Keratinocyte (primary cell): ENCODE results near the gene FOXD2. TPM values are rescaled to one million over a fixed set of nuclear protein-coding genes. Genes with fewer than 3 reads are reported as not detected.

Experiments used
- DNase-seq: peaks from one replicate; pipeline ENCODE4 v3.0.0-alpha.2; 2011; ENCODE audit warnings: low read depth, missing footprints, low spot score
- FAIRE-seq: peaks from 2 replicates; lab custom pipeline; 2011; peaks lifted over from hg19 to GRCh38; lab: Jason Lieb, UNC
- H2AFZ ChIP-seq: 2 replicates; pipeline ENCODE4 v1.6.0; 2012; ENCODE audit warnings: low read length, control low read depth, inconsistent platforms; ENCODE audit not compliant: control insufficient read depth
- H3K27ac ChIP-seq: 2 replicates; pipeline ENCODE4 v1.5.1; 2011; ENCODE audit warnings: low read length; ENCODE audit not compliant: control insufficient read depth, insufficient read depth
- H3K27me3 ChIP-seq: 3 replicates; pipeline ENCODE4 v1.6.0; 2011; ENCODE audit warnings: low read length; ENCODE audit not compliant: control insufficient read depth, insufficient read depth; ENCODE audit errors: extremely low read depth
- H3K36me3 ChIP-seq, 2 experiments: 2 replicates in 1 of 2; 3 replicates in 1 of 2; pipeline ENCODE4 v1.5.1; 2011; ENCODE audit warnings: low read length in 2 of 2, mild to moderate bottlenecking in 1 of 2; ENCODE audit not compliant: control insufficient read depth in 2 of 2, insufficient read depth in 2 of 2; ENCODE audit errors: extremely low read depth in 1 of 2
- H3K4me1 ChIP-seq: 3 replicates; pipeline ENCODE4 v1.5.1; 2011; ENCODE audit warnings: low read length; ENCODE audit not compliant: control insufficient read depth, insufficient read depth; ENCODE audit errors: extremely low read depth
- H3K4me2 ChIP-seq: 3 replicates; pipeline ENCODE4 v1.6.0; 2011; ENCODE audit warnings: low read depth, low read length; ENCODE audit not compliant: control insufficient read depth, insufficient read depth; ENCODE audit errors: extremely low read depth
- H3K4me3 ChIP-seq, 3 experiments: fragments of 200-600 bp in 1 of 3; sonication (generic) in 1 of 3; 2 replicates in 2 of 3; 3 replicates in 1 of 3; pipeline ENCODE4 v1.5.1; 2011 to 2016; ENCODE audit warnings: low read length in 3 of 3, mild to moderate bottlenecking in 3 of 3, control low read depth in 2 of 3, inconsistent platforms in 1 of 3, low read depth in 1 of 3, mixed read lengths in 1 of 3, mixed run types in 1 of 3, moderate library complexity in 1 of 3; ENCODE audit not compliant: control insufficient read depth in 2 of 3, insufficient read depth in 2 of 3; ENCODE audit errors: extremely low read depth in 1 of 3
- H3K79me2 ChIP-seq: 2 replicates; pipeline ENCODE4 v1.6.0; 2012; ENCODE audit warnings: low read length; ENCODE audit not compliant: control insufficient read depth, insufficient read depth
- H3K9ac ChIP-seq: 3 replicates; pipeline ENCODE4 v1.6.0; 2011; ENCODE audit warnings: low read length; ENCODE audit not compliant: control insufficient read depth, insufficient read depth; ENCODE audit errors: extremely low read depth
- H3K9me1 ChIP-seq: 3 replicates; pipeline ENCODE4 v1.6.0; 2011; ENCODE audit warnings: low read length; ENCODE audit not compliant: control insufficient read depth, insufficient read depth; ENCODE audit errors: extremely low read depth
- H3K9me3 ChIP-seq: 2 replicates; pipeline ENCODE4 v1.5.1; 2012; ENCODE audit warnings: low read depth, low read length; ENCODE audit not compliant: control insufficient read depth
- H4K20me1 ChIP-seq: 3 replicates; pipeline ENCODE4 v1.6.0; 2011; ENCODE audit warnings: low read length; ENCODE audit not compliant: control insufficient read depth, insufficient read depth; ENCODE audit errors: extremely low read depth
- CTCF ChIP-seq, 3 experiments: IDR thresholded peaks in 1 of 3; conservative IDR thresholded peaks in 1 of 3; optimal IDR thresholded peaks in 1 of 3; 2 replicates in 2 of 3; 3 replicates in 1 of 3; pipeline versions ENCODE3 to v1.5.1; 2011; ENCODE audit warnings: low read length in 3 of 3, mild to moderate bottlenecking in 3 of 3, moderate library complexity in 2 of 3, control low read depth in 1 of 3, inconsistent platforms in 1 of 3; ENCODE audit not compliant: insufficient read depth in 2 of 3; ENCODE audit errors: extremely low read depth in 1 of 3
- EZH2 ChIP-seq: IDR thresholded peaks from one replicate; pipeline ENCODE4 v1.6.1; 2012; ENCODE audit warnings: inconsistent platforms, mild to moderate bottlenecking, low read length, moderate library complexity
- dilution Hi-C: fragments of 300-500 bp; cut with MboI; formaldehyde crosslinking; loops from one replicate; pipeline ENCODE4 v1.7.0; 2020; ENCODE audit warnings: low sequenced_read_pairs; ENCODE audit not compliant: extremely low pct_ligation_motif_present
- polyA plus RNA-seq, 5 experiments: library from polyadenylated mRNA; depleted of rRNA in 3 of 5; stranded (reverse) in 3 of 5; stranded (forward) in 1 of 5; unstranded in 1 of 5; fragments of >200 nt; gene quantifications; 1 replicate in 1 of 5; 2 replicates in 3 of 5; 3 replicates in 1 of 5; pipeline versions ENCODE4 v1.2.1 to v1.2.3, GENCODE V29; 2011 to 2012; ENCODE audit warnings: missing spikeins in 2 of 5, low read depth in 1 of 5, low replicate concordance in 1 of 5

The FOXD2 gene
- polyA plus RNA-seq, 1 donor (not counting 4 experiments of a cell fraction or from before 2014, with no cell fraction given), result 0.04 TPM

- peak; percentile 97 to 100 (median 98) for TF ChIP-seq CTCF (optimal IDR thresholded peaks at IDR 0.05 in 1 of 3, IDR thresholded peaks at IDR 0.05 in 1 of 3, conservative IDR thresholded peaks at IDR 0.05 in 1 of 3; ENCODE audit: extremely low read depth in 1 of 3, insufficient read depth in 2 of 3, low read length in 3 of 3)
- TF ChIP-seq EZH2, result no peak
- Histone ChIP-seq H3K9ac (peak overlapping the region; percentile 66), H3K4me1 (peaks cover 46% of the 10 kb centered on the region), H3K4me2 (peak overlapping the region; percentile 90), H3K4me3 (peak overlapping the region; percentile 64 to 87 (median 71)), H4K20me1 (peaks cover 6% of the 10 kb centered on the region), H3K36me3 (no peaks in the 10 kb centered on the region), H3K79me2 (peaks cover 4% of the 10 kb centered on the region), H3K27me3 (peaks cover 50% of the 10 kb centered on the region), H2AFZ (peak overlapping the region; percentile 87), H3K27ac (peak overlapping the region; percentile 20), H3K9me3 (no peaks in the 10 kb centered on the region), H3K9me1 (no peaks in the 10 kb centered on the region)
- FAIRE-seq (peak; percentile 36), DNase-seq (no peak)
- dilution Hi-C loops, result no loop called here
Observed at GRCh38 chr1:47436304-47436978, 1.4 kb upstream of the FOXD2 start.

GRCh38 chr1:47436979-47437446 is 831 bp upstream of the FOXD2 start:
- H3K27ac ChIP-seq, result peak overlapping the region; percentile 20
- peak overlapping the region; percentile 66 for H3K9ac ChIP-seq

More at GRCh38 chr1:47436979-47437446, 831 bp upstream of the FOXD2 start:
- peaks cover 6% of the 10 kb centered on the region for H4K20me1 ChIP-seq
- peaks cover 40% of the 10 kb centered on the region for H3K4me1 ChIP-seq
- peak overlapping the region; percentile 64 to 87 (median 71) for H3K4me3 ChIP-seq
- peak overlapping the region; percentile 90 for H3K4me2 ChIP-seq
- dilution Hi-C loops, result no loop called here
- H3K27me3 ChIP-seq, result peaks cover 56% of the 10 kb centered on the region
- FAIRE-seq (peak; percentile 36), DNase-seq (no peak)
- peaks cover 4% of the 10 kb centered on the region for H3K79me2 ChIP-seq
- peak overlapping the region; percentile 87 for H2AFZ ChIP-seq
- TF ChIP-seq CTCF (optimal IDR thresholded peaks at IDR 0.05 in 1 of 3, IDR thresholded peaks at IDR 0.05 in 1 of 3, conservative IDR thresholded peaks at IDR 0.05 in 1 of 3; ENCODE audit: extremely low read depth in 1 of 3, insufficient read depth in 2 of 3, low read length in 3 of 3) (no peak), EZH2 (no peak)
- no peaks in the 10 kb centered on the region for H3K9me3 ChIP-seq
- H3K36me3 ChIP-seq, result no peaks in the 10 kb centered on the region
- no peaks in the 10 kb centered on the region for H3K9me1 ChIP-seq
